HL-60 (cell line): ENCODE results near the gene AGBL2.

Experiments
- GABPA ChIP-seq: IDR thresholded peaks from 2 replicates; pipeline ENCODE4 v1.6.1; 2012; ENCODE audit warnings: low read depth
- POLR2AphosphoS5 ChIP-seq: IDR thresholded peaks from 2 replicates; pipeline ENCODE4 v1.6.1; 2012; ENCODE audit warnings: low read depth
- SPI1 ChIP-seq: IDR thresholded peaks from 2 replicates; pipeline ENCODE4 v1.6.1; 2012; ENCODE audit warnings: low read depth, mild to moderate bottlenecking, borderline replicate concordance
- TF ChIP-seq, protein P1 (sequence below): IDR thresholded peaks from one replicate; pipeline ENCODE4 v1.5.1; 2011; ENCODE audit warnings: low read length, control low read depth, inconsistent platforms; ENCODE audit not compliant: insufficient read depth
- TF ChIP-seq, protein P2 (sequence below): IDR thresholded peaks from 2 replicates; pipeline ENCODE4 v1.6.1; 2012; ENCODE audit warnings: low read depth; ENCODE audit not compliant: insufficient replicate concordance

DNA sequence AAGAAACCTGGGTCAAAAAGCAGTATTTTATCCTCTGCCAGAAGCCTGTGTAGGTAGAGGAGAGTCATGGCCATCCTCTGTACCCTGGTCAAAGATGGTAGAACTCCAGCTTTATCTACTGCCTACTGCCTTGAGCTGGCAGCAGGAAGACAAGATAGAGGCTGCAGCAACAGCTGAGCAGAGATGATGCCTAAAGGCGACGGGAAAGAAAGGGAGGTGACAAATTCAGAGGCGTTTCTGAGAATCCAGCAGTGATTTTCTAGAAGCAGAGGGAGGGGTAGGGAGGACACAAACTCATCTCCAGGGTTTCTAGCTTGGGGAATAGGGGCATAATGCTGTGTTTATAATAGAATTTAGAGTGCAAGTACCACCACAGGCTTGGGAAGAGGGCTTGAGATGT is 105.5 kb downstream of the AGBL2 start:
- TF ChIP-seq, protein P1, sequence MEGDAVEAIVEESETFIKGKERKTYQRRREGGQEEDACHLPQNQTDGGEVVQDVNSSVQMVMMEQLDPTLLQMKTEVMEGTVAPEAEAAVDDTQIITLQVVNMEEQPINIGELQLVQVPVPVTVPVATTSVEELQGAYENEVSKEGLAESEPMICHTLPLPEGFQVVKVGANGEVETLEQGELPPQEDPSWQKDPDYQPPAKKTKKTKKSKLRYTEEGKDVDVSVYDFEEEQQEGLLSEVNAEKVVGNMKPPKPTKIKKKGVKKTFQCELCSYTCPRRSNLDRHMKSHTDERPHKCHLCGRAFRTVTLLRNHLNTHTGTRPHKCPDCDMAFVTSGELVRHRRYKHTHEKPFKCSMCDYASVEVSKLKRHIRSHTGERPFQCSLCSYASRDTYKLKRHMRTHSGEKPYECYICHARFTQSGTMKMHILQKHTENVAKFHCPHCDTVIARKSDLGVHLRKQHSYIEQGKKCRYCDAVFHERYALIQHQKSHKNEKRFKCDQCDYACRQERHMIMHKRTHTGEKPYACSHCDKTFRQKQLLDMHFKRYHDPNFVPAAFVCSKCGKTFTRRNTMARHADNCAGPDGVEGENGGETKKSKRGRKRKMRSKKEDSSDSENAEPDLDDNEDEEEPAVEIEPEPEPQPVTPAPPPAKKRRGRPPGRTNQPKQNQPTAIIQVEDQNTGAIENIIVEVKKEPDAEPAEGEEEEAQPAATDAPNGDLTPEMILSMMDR: no peak
- TF ChIP-seq POLR2AphosphoS5 (no peak), GABPA (no peak), SPI1 (no peak)
- TF ChIP-seq, protein P2, sequence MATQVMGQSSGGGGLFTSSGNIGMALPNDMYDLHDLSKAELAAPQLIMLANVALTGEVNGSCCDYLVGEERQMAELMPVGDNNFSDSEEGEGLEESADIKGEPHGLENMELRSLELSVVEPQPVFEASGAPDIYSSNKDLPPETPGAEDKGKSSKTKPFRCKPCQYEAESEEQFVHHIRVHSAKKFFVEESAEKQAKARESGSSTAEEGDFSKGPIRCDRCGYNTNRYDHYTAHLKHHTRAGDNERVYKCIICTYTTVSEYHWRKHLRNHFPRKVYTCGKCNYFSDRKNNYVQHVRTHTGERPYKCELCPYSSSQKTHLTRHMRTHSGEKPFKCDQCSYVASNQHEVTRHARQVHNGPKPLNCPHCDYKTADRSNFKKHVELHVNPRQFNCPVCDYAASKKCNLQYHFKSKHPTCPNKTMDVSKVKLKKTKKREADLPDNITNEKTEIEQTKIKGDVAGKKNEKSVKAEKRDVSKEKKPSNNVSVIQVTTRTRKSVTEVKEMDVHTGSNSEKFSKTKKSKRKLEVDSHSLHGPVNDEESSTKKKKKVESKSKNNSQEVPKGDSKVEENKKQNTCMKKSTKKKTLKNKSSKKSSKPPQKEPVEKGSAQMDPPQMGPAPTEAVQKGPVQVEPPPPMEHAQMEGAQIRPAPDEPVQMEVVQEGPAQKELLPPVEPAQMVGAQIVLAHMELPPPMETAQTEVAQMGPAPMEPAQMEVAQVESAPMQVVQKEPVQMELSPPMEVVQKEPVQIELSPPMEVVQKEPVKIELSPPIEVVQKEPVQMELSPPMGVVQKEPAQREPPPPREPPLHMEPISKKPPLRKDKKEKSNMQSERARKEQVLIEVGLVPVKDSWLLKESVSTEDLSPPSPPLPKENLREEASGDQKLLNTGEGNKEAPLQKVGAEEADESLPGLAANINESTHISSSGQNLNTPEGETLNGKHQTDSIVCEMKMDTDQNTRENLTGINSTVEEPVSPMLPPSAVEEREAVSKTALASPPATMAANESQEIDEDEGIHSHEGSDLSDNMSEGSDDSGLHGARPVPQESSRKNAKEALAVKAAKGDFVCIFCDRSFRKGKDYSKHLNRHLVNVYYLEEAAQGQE: no peak
